Measurements from ENCODE around the gene OTUD3.

- TF ChIP-seq EZH2phosphoT487 (IDR thresholded peaks at IDR 0.05; ENCODE audit: insufficient read depth, low read depth), result no peak
- no peak for TF ChIP-seq EZH2 (IDR thresholded peaks at IDR 0.05; ENCODE audit: insufficient read depth, poor library complexity, severe bottlenecking)
Observed at GRCh38 chr1:19877821-19878636, 4.2 kb upstream of the OTUD3 start.

Data from GM23248 (cell line).